ENCODE measurements around the gene KRTAP10-12. TPM values are rescaled to one million over a fixed set of nuclear protein-coding genes. Genes with fewer than 3 reads are reported as not detected.

The KRTAP10-12 gene
- total RNA-seq, 1 donor from 2014 or later: not detected

GRCh38 chr21:44703731-44704635, 7.0 kb downstream of the KRTAP10-12 start:
- Histone ChIP-seq H3K36me3 (ENCODE audit: control insufficient read depth in 3 of 3, insufficient read depth in 3 of 3, low read length in 3 of 3) (no peaks in the 10 kb centered on the region), H3K9ac (ENCODE audit: low read depth in 1 of 3, low read length in 3 of 3) (no peak overlapping the region), H3K27ac (ENCODE audit: low read depth, low read length) (no peak overlapping the region), H3K27me3 (ENCODE audit: control insufficient read depth in 3 of 3, insufficient read depth in 3 of 3, low read length in 3 of 3) (peaks cover 78 to 84% (median 84%) of the 10 kb centered on the region in 3 donors), H3K9me3 (ENCODE audit: control insufficient read depth in 3 of 3, low read length in 3 of 3) (no peaks in the 10 kb centered on the region), H3K4me3 (ENCODE audit: low read length in 3 of 3) (no peak overlapping the region), H3K4me1 (ENCODE audit: control insufficient read depth in 3 of 3, insufficient read depth in 3 of 3, low read length in 3 of 3) (no peaks in the 10 kb centered on the region)

- Histone ChIP-seq H3K27me3 (ENCODE audit: control insufficient read depth in 3 of 3, insufficient read depth in 3 of 3, low read length in 3 of 3) (peaks cover 79 to 87% (median 87%) of the 10 kb centered on the region in 3 donors), H3K36me3 (ENCODE audit: control insufficient read depth in 3 of 3, insufficient read depth in 3 of 3, low read length in 3 of 3) (no peaks in the 10 kb centered on the region)
Measured at GRCh38 chr21:44704636-44705001, 7.6 kb downstream of the KRTAP10-12 start.

GRCh38 chr21:44706026-44706705, 9.2 kb downstream of the KRTAP10-12 start:
- Histone ChIP-seq H3K27me3 (ENCODE audit: control insufficient read depth in 3 of 3, insufficient read depth in 3 of 3, low read length in 3 of 3) (peaks cover 78 to 86% (median 83%) of the 10 kb centered on the region in 3 donors), H3K9me3 (ENCODE audit: control insufficient read depth in 3 of 3, low read length in 3 of 3) (no peaks in the 10 kb centered on the region), H3K9ac (ENCODE audit: low read depth in 1 of 3, low read length in 3 of 3) (no peak overlapping the region), H3K4me3 (ENCODE audit: low read length in 3 of 3) (no peak overlapping the region), H3K4me1 (ENCODE audit: control insufficient read depth in 3 of 3, insufficient read depth in 3 of 3, low read length in 3 of 3) (peaks cover 0 to 8% (median 6%) of the 10 kb centered on the region in 3 donors), H3K27ac (ENCODE audit: low read depth, low read length) (no peak overlapping the region), H3K36me3 (ENCODE audit: control insufficient read depth in 3 of 3, insufficient read depth in 3 of 3, low read length in 3 of 3) (no peaks in the 10 kb centered on the region)

More at GRCh38 chr21:44704636-44705001, 7.6 kb downstream of the KRTAP10-12 start:
- no peak overlapping the region for H3K9ac ChIP-seq (ENCODE audit: low read depth in 1 of 3, low read length in 3 of 3)
- H3K9me3 ChIP-seq (ENCODE audit: control insufficient read depth in 3 of 3, low read length in 3 of 3): no peaks in the 10 kb centered on the region
- H3K4me3 ChIP-seq (ENCODE audit: low read length in 3 of 3): no peak overlapping the region
- H3K27ac ChIP-seq (ENCODE audit: low read depth, low read length): no peak overlapping the region
- peaks cover 0 to 6% (median 4%) of the 10 kb centered on the region in 3 donors for H3K4me1 ChIP-seq (ENCODE audit: control insufficient read depth in 3 of 3, insufficient read depth in 3 of 3, low read length in 3 of 3)

DNA sequence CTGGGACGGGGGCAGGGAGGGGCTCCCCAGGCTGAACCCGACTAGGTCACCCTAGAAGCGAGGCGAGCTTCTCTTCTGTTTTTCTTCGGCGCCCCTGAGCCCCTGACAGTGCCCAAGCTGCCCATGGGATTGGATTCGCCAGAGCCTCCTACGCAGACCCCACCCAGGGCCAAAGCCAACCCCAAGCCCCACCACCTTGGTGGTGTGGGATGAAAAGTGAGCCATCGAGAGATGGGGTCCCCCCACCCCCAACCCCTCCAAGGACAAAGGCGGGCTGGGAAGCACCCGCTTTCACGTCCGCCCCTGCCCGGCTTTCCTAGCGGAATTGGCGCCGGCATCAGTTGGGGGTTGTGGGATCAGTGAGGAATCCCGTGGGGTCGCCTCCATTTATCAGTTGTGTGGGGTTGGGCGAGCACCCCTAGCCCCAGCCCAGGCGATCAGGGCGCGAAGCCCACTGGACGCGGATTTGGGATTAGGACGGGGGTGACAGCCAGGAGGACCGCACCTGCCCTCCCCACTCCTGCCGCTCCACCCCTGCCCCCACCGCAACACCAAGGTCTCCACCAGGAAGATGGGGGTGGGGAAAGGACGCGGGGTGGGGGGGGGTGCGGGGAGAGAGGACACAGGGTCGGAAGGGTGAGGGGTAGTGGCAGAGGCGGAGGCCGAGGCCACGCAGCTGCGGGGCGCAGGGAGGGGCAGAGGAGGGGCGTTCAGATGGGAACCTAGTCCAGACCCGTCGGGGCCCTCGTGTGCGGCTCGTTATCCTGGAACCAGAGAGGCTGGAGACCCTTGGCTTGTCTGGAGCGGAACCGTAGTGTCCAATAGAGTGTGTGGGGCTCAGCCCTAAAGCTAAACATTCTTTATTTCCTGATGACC, 10.0 kb downstream of the KRTAP10-12 start:
- no peaks in the 10 kb centered on the region for H3K9me3 ChIP-seq (ENCODE audit: control insufficient read depth in 3 of 3, low read length in 3 of 3)
- no peaks in the 10 kb centered on the region for H3K36me3 ChIP-seq (ENCODE audit: control insufficient read depth in 3 of 3, insufficient read depth in 3 of 3, low read length in 3 of 3)
- no peak overlapping the region for H3K9ac ChIP-seq (ENCODE audit: low read depth in 1 of 3, low read length in 3 of 3)
- H3K4me1 ChIP-seq (ENCODE audit: control insufficient read depth in 3 of 3, insufficient read depth in 3 of 3, low read length in 3 of 3): peaks cover 0 to 8% (median 6%) of the 10 kb centered on the region in 3 donors
- peaks cover 76 to 85% (median 83%) of the 10 kb centered on the region in 3 donors for H3K27me3 ChIP-seq (ENCODE audit: control insufficient read depth in 3 of 3, insufficient read depth in 3 of 3, low read length in 3 of 3)
- no peak overlapping the region for H3K27ac ChIP-seq (ENCODE audit: low read depth, low read length)
- H3K4me3 ChIP-seq (ENCODE audit: low read length in 3 of 3): no peak overlapping the region

GRCh38 chr21:44708213-44708865, 11.4 kb downstream of the KRTAP10-12 start:
- H3K4me1 ChIP-seq (ENCODE audit: control insufficient read depth in 3 of 3, insufficient read depth in 3 of 3, low read length in 3 of 3): peaks cover 0 to 8% (median 6%) of the 10 kb centered on the region in 3 donors
- no peak overlapping the region for H3K4me3 ChIP-seq (ENCODE audit: low read length in 3 of 3)

GRCh38 chr21:44708866-44709425, 12.0 kb downstream of the KRTAP10-12 start:
- Histone ChIP-seq H3K36me3 (ENCODE audit: control insufficient read depth in 3 of 3, insufficient read depth in 3 of 3, low read length in 3 of 3) (no peaks in the 10 kb centered on the region), H3K4me1 (ENCODE audit: control insufficient read depth in 3 of 3, insufficient read depth in 3 of 3, low read length in 3 of 3) (peaks cover 0 to 8% (median 6%) of the 10 kb centered on the region in 3 donors), H3K4me3 (ENCODE audit: low read length in 3 of 3) (no peak overlapping the region), H3K27ac (ENCODE audit: low read depth, low read length) (no peak overlapping the region), H3K9ac (ENCODE audit: low read depth in 1 of 3, low read length in 3 of 3) (no peak overlapping the region), H3K9me3 (ENCODE audit: control insufficient read depth in 3 of 3, low read length in 3 of 3) (no peaks in the 10 kb centered on the region), H3K27me3 (ENCODE audit: control insufficient read depth in 3 of 3, insufficient read depth in 3 of 3, low read length in 3 of 3) (peaks cover 75 to 85% (median 84%) of the 10 kb centered on the region in 3 donors)

More at GRCh38 chr21:44708213-44708865, 11.4 kb downstream of the KRTAP10-12 start:
- H3K36me3 ChIP-seq (ENCODE audit: control insufficient read depth in 3 of 3, insufficient read depth in 3 of 3, low read length in 3 of 3): no peaks in the 10 kb centered on the region
- peaks cover 75 to 85% (median 84%) of the 10 kb centered on the region in 3 donors for H3K27me3 ChIP-seq (ENCODE audit: control insufficient read depth in 3 of 3, insufficient read depth in 3 of 3, low read length in 3 of 3)
- H3K9me3 ChIP-seq (ENCODE audit: control insufficient read depth in 3 of 3, low read length in 3 of 3): no peaks in the 10 kb centered on the region
- H3K27ac ChIP-seq (ENCODE audit: low read depth, low read length): no peak overlapping the region
- H3K9ac ChIP-seq (ENCODE audit: low read depth in 1 of 3, low read length in 3 of 3): no peak overlapping the region

- H3K27me3 ChIP-seq (ENCODE audit: control insufficient read depth in 3 of 3, insufficient read depth in 3 of 3, low read length in 3 of 3): peaks cover 72 to 83% (median 79%) of the 10 kb centered on the region in 3 donors
- H3K4me1 ChIP-seq (ENCODE audit: control insufficient read depth in 3 of 3, insufficient read depth in 3 of 3, low read length in 3 of 3): peaks cover 0 to 8% (median 6%) of the 10 kb centered on the region in 3 donors
- H3K9me3 ChIP-seq (ENCODE audit: control insufficient read depth in 3 of 3, low read length in 3 of 3): no peaks in the 10 kb centered on the region
- no peak overlapping the region for H3K9ac ChIP-seq (ENCODE audit: low read depth in 1 of 3, low read length in 3 of 3)
- no peak overlapping the region for H3K4me3 ChIP-seq (ENCODE audit: low read length in 3 of 3)
- no peak overlapping the region for H3K27ac ChIP-seq (ENCODE audit: low read depth, low read length)
- no peaks in the 10 kb centered on the region for H3K36me3 ChIP-seq (ENCODE audit: control insufficient read depth in 3 of 3, insufficient read depth in 3 of 3, low read length in 3 of 3)
Measured at GRCh38 chr21:44709426-44710293, 12.7 kb downstream of the KRTAP10-12 start.

GRCh38 chr21:44710294-44710665, 13.3 kb downstream of the KRTAP10-12 start:
- no peaks in the 10 kb centered on the region for H3K36me3 ChIP-seq (ENCODE audit: control insufficient read depth in 3 of 3, insufficient read depth in 3 of 3, low read length in 3 of 3)
- H3K4me3 ChIP-seq (ENCODE audit: low read length in 3 of 3): no peak overlapping the region
- peaks cover 77 to 84% (median 81%) of the 10 kb centered on the region in 3 donors for H3K27me3 ChIP-seq (ENCODE audit: control insufficient read depth in 3 of 3, insufficient read depth in 3 of 3, low read length in 3 of 3)
- no peaks in the 10 kb centered on the region for H3K9me3 ChIP-seq (ENCODE audit: control insufficient read depth in 3 of 3, low read length in 3 of 3)
- H3K9ac ChIP-seq (ENCODE audit: low read depth in 1 of 3, low read length in 3 of 3): no peak overlapping the region
- H3K4me1 ChIP-seq (ENCODE audit: control insufficient read depth in 3 of 3, insufficient read depth in 3 of 3, low read length in 3 of 3): peaks cover 0 to 8% (median 6%) of the 10 kb centered on the region in 3 donors
- no peak overlapping the region for H3K27ac ChIP-seq (ENCODE audit: low read depth, low read length)
